GM12801 (cell line): ENCODE data around the gene ATP2C2.

Experiments used
- TF ChIP-seq, protein P1 (sequence below): IDR thresholded peaks from one replicate; pipeline ENCODE4 v1.5.1; 2011; ENCODE audit warnings: control low read depth; ENCODE audit not compliant: insufficient read length; ENCODE audit errors: extremely low read depth

The ATP2C2 gene

DNA sequence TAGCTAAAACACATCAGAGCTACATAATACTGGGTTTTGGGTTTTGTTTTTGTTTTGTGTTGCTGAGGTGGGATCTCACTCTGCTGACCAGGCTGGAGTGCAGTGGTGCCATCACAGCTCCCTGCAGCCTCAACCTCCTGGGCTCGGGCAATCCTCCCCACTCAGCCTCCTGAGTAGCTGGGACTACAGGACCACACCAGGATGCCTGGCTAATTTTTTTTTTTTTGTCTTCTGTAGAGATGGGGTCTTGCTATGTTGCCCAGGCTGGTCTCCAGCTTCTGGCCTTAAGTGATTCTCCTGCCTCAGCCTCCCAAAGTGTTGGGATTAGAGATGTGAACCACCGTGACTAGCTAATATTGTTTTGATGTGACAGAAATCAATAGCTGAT lies 129.9 kb downstream of the ATP2C2 start:
- TF ChIP-seq, protein P1, sequence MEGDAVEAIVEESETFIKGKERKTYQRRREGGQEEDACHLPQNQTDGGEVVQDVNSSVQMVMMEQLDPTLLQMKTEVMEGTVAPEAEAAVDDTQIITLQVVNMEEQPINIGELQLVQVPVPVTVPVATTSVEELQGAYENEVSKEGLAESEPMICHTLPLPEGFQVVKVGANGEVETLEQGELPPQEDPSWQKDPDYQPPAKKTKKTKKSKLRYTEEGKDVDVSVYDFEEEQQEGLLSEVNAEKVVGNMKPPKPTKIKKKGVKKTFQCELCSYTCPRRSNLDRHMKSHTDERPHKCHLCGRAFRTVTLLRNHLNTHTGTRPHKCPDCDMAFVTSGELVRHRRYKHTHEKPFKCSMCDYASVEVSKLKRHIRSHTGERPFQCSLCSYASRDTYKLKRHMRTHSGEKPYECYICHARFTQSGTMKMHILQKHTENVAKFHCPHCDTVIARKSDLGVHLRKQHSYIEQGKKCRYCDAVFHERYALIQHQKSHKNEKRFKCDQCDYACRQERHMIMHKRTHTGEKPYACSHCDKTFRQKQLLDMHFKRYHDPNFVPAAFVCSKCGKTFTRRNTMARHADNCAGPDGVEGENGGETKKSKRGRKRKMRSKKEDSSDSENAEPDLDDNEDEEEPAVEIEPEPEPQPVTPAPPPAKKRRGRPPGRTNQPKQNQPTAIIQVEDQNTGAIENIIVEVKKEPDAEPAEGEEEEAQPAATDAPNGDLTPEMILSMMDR, result no peak

DNA sequence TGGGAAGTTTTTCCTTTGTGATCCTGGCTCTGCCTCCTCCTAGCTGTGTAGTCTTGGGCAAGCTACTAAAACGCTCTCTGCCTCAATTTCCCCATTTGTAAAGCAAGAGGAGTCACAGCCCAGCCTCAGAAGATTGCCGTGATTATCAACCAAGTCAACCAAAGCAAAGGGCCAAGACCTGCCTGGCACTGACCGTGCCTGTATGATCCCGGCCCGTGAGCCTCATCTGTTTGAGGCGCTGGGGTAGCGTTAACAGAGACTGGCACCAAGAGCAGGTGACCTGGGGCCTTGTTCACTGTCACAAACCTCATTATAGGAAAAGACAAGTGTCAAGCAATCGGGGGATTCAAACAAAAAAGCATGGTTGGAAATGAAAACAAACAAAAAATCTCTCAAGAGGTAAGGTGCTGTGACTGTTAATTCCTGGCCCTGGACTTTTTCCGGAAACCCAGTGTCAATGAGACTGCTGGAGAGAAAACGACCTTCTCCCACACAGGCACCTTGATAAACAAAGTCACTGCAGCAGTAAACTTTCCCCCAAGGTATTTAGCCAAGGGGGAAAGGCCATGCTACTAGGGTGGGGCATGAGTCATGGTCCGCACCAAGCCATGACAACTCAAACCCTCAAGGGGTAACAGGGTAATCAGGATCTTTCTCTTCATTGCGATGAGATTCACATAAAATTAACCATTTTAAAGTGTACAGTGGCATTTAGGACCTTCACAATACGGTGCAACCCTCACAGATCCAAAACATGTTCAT lies 130.7 kb downstream of the ATP2C2 start:
- TF ChIP-seq, protein P1, result no peak

DNA sequence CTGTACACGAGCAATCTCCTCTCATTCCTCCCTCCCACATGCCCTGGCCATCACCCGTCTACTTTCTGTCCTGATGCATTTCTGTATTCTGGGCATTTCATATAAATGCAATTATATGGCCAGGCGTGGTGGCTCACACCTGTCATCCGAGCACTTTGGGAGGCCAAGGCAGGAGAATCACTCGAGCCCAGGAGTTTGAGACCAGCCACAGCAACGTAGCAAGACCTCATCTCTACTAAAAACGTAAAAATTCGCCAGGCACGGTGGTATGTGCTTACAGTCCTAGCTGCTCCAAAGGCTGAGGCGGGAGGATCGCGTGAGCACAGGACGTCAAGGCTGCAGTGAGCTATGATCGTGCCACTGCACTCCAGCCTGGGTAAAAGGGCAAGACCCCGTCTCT lies 131.3 kb downstream of the ATP2C2 start:
- TF ChIP-seq, protein P1, result no peak

DNA sequence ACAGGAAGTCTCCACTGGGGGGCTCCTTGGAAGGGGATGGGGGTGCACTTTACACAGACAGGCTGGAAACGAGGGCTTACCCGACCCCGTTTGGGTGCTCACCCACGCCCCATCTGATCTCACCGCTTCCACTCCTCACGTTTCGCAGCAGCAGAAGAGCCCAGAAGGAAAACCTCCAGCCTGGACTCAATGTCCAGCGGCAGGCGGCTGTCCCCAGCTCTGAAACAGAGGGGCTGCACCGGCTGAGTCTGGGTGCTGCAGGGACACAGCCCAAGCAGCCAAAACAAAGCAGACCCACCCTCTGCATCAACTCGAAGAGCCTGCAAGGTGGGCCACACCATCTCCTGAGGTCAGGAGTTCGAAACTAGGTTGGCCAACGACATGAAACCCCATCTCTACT lies 132.2 kb downstream of the ATP2C2 start:
- TF ChIP-seq, protein P1, result no peak

DNA sequence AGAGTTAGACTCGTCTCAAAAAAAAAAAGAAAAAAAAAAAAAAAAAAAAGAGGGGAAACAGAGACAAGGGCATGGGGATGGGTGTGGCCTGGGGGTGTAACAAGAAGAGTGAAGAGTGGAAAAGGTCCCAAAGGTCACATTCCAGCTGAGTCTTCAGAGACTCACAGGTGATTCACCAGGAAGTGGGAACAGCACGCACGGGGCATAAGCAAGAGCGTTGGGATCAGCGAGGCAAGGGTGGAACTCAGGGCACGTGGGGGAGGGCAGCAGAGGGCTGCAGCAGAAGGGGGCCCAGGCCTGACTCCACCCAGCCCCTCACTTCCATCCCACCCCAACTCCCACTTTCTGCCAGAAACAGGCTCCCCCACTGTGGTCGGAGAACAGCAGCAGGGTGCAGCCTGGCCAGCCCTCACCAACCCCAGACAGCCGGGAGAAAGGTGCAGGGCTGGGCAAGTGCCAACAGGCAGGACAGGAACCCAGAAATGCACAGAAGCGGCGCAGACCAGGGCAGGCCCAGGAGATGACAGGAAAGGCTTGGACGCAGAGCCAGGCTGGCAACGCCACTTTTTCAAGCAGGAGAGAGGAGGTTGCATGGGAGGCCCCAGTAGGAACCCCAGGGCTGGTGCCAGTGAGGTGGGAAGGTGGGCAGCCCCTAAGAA lies 132.9 kb downstream of the ATP2C2 start:
- TF ChIP-seq, protein P1, result no peak

DNA sequence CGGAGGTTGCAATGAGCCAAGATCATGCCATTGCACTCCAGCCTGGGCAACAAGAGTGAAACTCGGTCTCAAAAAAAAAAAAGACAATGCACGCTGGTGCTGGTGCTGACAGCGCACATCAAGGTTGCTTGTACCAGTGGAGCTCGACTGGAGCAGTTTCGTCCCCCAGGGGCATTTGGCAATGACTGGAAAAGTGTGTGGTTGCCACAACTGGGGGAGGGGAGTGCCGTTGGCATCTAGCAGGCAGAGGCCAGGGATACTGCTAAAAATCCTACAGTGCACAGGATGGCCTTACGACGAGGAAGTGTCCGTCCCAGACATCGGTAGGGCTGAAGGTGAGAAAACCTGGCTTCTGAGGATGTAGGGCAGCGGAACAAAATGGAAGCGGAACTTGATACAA lies 133.7 kb downstream of the ATP2C2 start:
- TF ChIP-seq, protein P1, result no peak

DNA sequence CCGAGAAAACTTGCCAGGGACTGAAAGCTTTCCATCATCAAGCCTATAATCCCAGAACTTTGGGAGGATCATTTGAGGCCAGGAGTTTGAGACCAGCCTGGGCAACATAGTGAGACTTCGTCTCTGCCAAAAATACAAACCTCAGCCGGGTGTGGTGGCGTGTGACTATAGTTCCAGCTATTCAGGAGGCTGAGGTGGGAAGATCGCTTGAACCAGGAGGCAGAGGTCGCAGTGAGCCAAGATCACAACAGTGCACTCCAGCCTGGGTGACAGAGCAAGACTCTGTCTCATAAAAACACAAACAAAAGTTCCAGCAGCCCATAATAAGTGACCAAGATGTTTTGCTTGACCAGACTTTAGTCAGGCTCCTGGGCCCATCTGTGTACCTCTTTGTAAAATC lies 134.2 kb downstream of the ATP2C2 start:
- TF ChIP-seq, protein P1, result no peak
